ENCODE results near the gene SOAT1.

GRCh38 chr1:179369751-179370341, 76.2 kb downstream of the SOAT1 start:
- TF ChIP-seq POLR2A (IDR thresholded peaks at IDR 0.05) (no peak), CTCF (IDR thresholded peaks at IDR 0.05) (peak; percentile 74 to 84 (median 80))
